ENCODE data around the gene PNLIPRP1.
A peak's percentile ranks its signal among the peaks of the same experiment; 100 is the strongest.

PNLIPRP1 gene

DNA sequence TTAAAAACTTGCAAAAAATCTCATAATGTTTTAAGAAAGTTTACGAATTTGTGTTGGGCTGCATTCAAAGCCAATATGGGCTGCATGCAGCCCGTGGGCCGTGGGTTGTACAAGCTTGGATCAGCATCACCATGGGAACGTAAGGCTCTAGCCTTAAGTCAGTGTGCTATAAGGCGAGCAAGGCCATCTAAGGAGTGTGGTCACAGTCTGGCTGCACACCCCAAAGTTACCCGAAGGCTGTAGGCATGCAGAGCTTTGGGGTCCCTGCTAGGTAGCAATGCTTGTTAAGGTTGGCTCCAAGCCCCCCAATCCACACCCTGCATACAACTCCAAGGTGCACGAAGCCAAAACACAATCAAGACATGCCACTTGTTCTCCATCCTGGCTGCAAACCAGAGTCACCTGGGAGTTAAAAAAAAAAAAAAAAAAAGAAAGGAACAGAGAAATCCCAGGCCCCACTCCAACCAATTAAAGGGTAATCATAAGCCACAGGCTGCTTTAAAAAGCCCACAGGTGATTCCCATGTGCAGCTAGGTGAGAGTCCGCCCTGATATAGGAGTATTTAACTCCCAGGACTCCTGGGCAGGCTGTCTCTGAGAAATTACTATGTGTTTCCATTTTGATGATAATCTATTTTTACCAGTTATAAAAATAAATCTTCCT is 21.5 kb downstream of the PNLIPRP1 start:
- Histone ChIP-seq H2BK120ac (ENCODE audit: low read depth, low read length) (no peak overlapping the region), H3K27ac (replicated peaks; ENCODE audit: low read length) (no peak overlapping the region), H2BK12ac (ENCODE audit: low read length) (no peak overlapping the region), H4K91ac (ENCODE audit: low read depth, low read length, poor library complexity) (no peak overlapping the region), H3K9ac (ENCODE audit: low read depth, low read length, poor library complexity) (no peak overlapping the region), H3K18ac (ENCODE audit: low read length) (no peak overlapping the region), H3K9me3 (replicated peaks in 1 of 2; ENCODE audit: control insufficient read depth in 2 of 2, insufficient read depth in 1 of 2, low read depth in 1 of 2, low read length in 2 of 2) (peaks cover 0 to 5% of the 10 kb centered on the region in 2 donors), H3K14ac (ENCODE audit: low read length) (no peak overlapping the region), H3K4me1 (ENCODE audit: control insufficient read depth in 2 of 2, insufficient read depth in 1 of 2, low read depth in 1 of 2, low read length in 2 of 2) (no peaks in the 10 kb centered on the region), H2AK5ac (ENCODE audit: low read depth, low read length) (no peak overlapping the region), H3K23ac (ENCODE audit: low read depth, low read length, poor library complexity) (no peak overlapping the region), H2BK5ac (ENCODE audit: low read length) (no peak overlapping the region), H3K4ac (ENCODE audit: low read length) (no peak overlapping the region), H3K4me2 (ENCODE audit: insufficient read depth, low read length, poor library complexity, severe bottlenecking) (no peak overlapping the region), H3K4me3 (ENCODE audit: low read length in 2 of 2) (peak overlapping the region in 1 of 2 donors; percentile 55), H3K27me3 (ENCODE audit: control insufficient read depth in 3 of 3, insufficient read depth in 3 of 3, low read depth in 1 of 3, low read length in 3 of 3) (no peaks in the 10 kb centered on the region), H3K79me1 (ENCODE audit: low read depth, low read length) (no peaks in the 10 kb centered on the region), H2BK15ac (ENCODE audit: low read length) (no peak overlapping the region), H3K36me3 (replicated peaks in 1 of 2; ENCODE audit: control insufficient read depth in 2 of 2, insufficient read depth in 2 of 2, low read length in 2 of 2) (no peaks in the 10 kb centered on the region), H4K8ac (ENCODE audit: low read depth, low read length) (no peak overlapping the region), H2AFZ (ENCODE audit: low read length) (no peak overlapping the region)
- no CpG with 5 or more reads among the region's 8 CpGs for WGBS, 2 donors (ENCODE audit: extremely low coverage in 2 of 2, insufficient read length in 2 of 2, insufficient replicate concordance in 1 of 2)
- DNase-seq (ENCODE audit: low spot score), result no peak

DNA sequence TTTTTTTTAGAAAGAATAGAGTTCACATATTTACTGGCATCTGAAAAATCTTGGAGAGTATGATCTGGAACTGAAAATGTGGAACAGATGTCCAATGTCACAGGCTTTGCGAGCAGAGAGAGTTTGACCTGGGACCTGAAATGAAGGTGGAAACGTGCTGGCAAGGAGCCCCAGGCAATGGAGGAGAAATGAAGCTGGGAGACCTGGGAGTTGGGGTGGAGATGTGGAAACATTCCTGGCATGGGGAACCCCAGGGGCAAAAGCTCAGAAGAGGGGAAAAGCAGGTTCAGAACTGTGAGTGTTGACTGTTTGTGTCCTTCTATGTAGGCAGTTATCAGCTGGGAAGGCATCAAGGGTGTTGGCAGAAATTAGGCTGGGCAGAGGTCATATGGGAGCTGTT is 22.7 kb downstream of the PNLIPRP1 start:
- Histone ChIP-seq H2BK5ac (ENCODE audit: low read length) (no peak overlapping the region), H3K27me3 (ENCODE audit: control insufficient read depth in 3 of 3, insufficient read depth in 3 of 3, low read depth in 1 of 3, low read length in 3 of 3) (no peaks in the 10 kb centered on the region), H3K36me3 (replicated peaks in 1 of 2; ENCODE audit: control insufficient read depth in 2 of 2, insufficient read depth in 2 of 2, low read length in 2 of 2) (no peaks in the 10 kb centered on the region), H3K23ac (ENCODE audit: low read depth, low read length, poor library complexity) (no peak overlapping the region), H3K14ac (ENCODE audit: low read length) (no peak overlapping the region), H2BK120ac (ENCODE audit: low read depth, low read length) (no peak overlapping the region), H3K9ac (ENCODE audit: low read depth, low read length, poor library complexity) (no peak overlapping the region), H2AFZ (ENCODE audit: low read length) (no peak overlapping the region), H4K91ac (ENCODE audit: low read depth, low read length, poor library complexity) (no peak overlapping the region), H2BK12ac (ENCODE audit: low read length) (no peak overlapping the region), H4K8ac (ENCODE audit: low read depth, low read length) (no peak overlapping the region), H3K27ac (replicated peaks; ENCODE audit: low read length) (no peak overlapping the region), H3K4me1 (ENCODE audit: control insufficient read depth in 2 of 2, insufficient read depth in 1 of 2, low read depth in 1 of 2, low read length in 2 of 2) (no peaks in the 10 kb centered on the region), H3K4me3 (ENCODE audit: low read length in 2 of 2) (no peak overlapping the region), H3K79me1 (ENCODE audit: low read depth, low read length) (no peaks in the 10 kb centered on the region), H3K9me3 (replicated peaks in 1 of 2; ENCODE audit: control insufficient read depth in 2 of 2, insufficient read depth in 1 of 2, low read depth in 1 of 2, low read length in 2 of 2) (peaks cover 0 to 5% of the 10 kb centered on the region in 2 donors), H3K18ac (ENCODE audit: low read length) (no peak overlapping the region), H3K4me2 (ENCODE audit: insufficient read depth, low read length, poor library complexity, severe bottlenecking) (no peak overlapping the region), H2BK15ac (ENCODE audit: low read length) (no peak overlapping the region), H3K4ac (ENCODE audit: low read length) (no peak overlapping the region), H2AK5ac (ENCODE audit: low read depth, low read length) (no peak overlapping the region)
- no peak for DNase-seq (ENCODE audit: low spot score)
- no CpG with 5 or more reads among the region's 2 CpGs for WGBS, 2 donors (ENCODE audit: extremely low coverage in 2 of 2, insufficient read length in 2 of 2, insufficient replicate concordance in 1 of 2)

DNA sequence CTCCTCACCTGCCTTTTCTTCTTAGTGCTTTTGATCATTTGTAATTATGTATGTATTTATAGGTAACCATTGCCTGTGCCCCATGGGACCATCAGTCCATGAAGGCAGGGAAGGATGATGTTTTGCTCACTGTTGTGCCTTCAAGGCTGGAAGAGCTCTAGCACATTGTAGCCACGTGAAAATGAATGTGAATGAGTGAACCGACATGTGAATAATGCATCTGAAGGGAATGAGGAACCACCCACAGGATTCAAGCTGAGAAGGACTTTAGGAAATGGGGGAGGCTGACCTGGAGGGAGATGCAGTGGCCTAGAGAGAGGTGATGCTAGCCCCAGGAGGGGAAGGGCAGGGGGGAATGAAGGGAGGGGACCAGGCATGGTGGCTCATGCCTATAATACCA is 24.0 kb downstream of the PNLIPRP1 start:
- H3K4me3 ChIP-seq (ENCODE audit: low read length in 2 of 2), result no peak overlapping the region
- no peaks in the 10 kb centered on the region for H3K27me3 ChIP-seq (ENCODE audit: control insufficient read depth in 3 of 3, insufficient read depth in 3 of 3, low read depth in 1 of 3, low read length in 3 of 3)
- no peak overlapping the region for H2BK5ac ChIP-seq (ENCODE audit: low read length)
- no peak overlapping the region for H3K4ac ChIP-seq (ENCODE audit: low read length)
- H3K4me1 ChIP-seq (ENCODE audit: control insufficient read depth in 2 of 2, insufficient read depth in 1 of 2, low read depth in 1 of 2, low read length in 2 of 2), result no peaks in the 10 kb centered on the region
- H2AK5ac ChIP-seq (ENCODE audit: low read depth, low read length), result no peak overlapping the region
- no peak overlapping the region for H2BK120ac ChIP-seq (ENCODE audit: low read depth, low read length)
- WGBS, 2 donors (ENCODE audit: extremely low coverage in 2 of 2, insufficient read length in 2 of 2, insufficient replicate concordance in 1 of 2), result no CpG with 5 or more reads among the region's 2 CpGs
- no peak overlapping the region for H4K91ac ChIP-seq (ENCODE audit: low read depth, low read length, poor library complexity)
- H3K36me3 ChIP-seq (replicated peaks in 1 of 2; ENCODE audit: control insufficient read depth in 2 of 2, insufficient read depth in 2 of 2, low read length in 2 of 2), result no peaks in the 10 kb centered on the region
- no peak overlapping the region for H3K23ac ChIP-seq (ENCODE audit: low read depth, low read length, poor library complexity)
- no peak overlapping the region for H3K18ac ChIP-seq (ENCODE audit: low read length)
- no peak overlapping the region for H2AFZ ChIP-seq (ENCODE audit: low read length)
- H4K8ac ChIP-seq (ENCODE audit: low read depth, low read length), result no peak overlapping the region
- DNase-seq (ENCODE audit: low spot score), result no peak
- H3K27ac ChIP-seq (replicated peaks; ENCODE audit: low read length), result no peak overlapping the region
- no peak overlapping the region for H2BK12ac ChIP-seq (ENCODE audit: low read length)
- no peak overlapping the region for H3K4me2 ChIP-seq (ENCODE audit: insufficient read depth, low read length, poor library complexity, severe bottlenecking)
- peaks cover 0 to 5% of the 10 kb centered on the region in 2 donors for H3K9me3 ChIP-seq (replicated peaks in 1 of 2; ENCODE audit: control insufficient read depth in 2 of 2, insufficient read depth in 1 of 2, low read depth in 1 of 2, low read length in 2 of 2)
- H3K9ac ChIP-seq (ENCODE audit: low read depth, low read length, poor library complexity), result no peak overlapping the region
- no peak overlapping the region for H2BK15ac ChIP-seq (ENCODE audit: low read length)
- no peak overlapping the region for H3K14ac ChIP-seq (ENCODE audit: low read length)
- no peaks in the 10 kb centered on the region for H3K79me1 ChIP-seq (ENCODE audit: low read depth, low read length)

DNA sequence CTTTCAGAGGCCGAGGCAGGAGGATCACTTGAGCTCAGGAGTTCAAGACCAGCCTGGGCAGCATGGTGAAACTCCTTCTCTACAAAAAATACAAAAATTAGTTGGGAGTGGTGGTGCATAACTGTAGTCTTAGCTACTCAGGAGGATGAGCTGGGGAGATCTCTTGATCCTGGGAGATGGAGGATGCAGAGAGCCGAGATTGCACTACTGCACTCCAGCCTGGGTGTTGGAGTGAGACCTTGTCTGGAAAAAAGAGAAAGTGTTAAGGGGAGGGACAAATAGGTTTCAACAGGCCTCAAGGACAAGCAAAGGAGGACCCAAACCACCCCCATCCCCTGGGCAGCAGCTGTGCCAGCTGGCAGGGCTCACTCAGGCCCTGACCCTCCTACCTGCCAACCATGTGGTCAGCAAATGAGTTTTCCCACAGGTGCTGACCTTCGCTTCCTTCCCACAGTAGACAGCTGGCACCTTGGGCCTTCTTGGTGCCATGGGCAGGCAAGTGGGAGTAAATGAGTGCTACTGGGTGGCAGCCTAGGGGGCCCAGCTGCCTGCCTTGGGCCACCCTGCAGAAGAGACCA is 24.5 kb downstream of the PNLIPRP1 start:
- peak overlapping the region; percentile 8 for H2AK5ac ChIP-seq (ENCODE audit: low read depth, low read length)
- H2BK12ac ChIP-seq (ENCODE audit: low read length), result no peak overlapping the region
- H2BK15ac ChIP-seq (ENCODE audit: low read length), result no peak overlapping the region
- no peaks in the 10 kb centered on the region for H3K36me3 ChIP-seq (replicated peaks in 1 of 2; ENCODE audit: control insufficient read depth in 2 of 2, insufficient read depth in 2 of 2, low read length in 2 of 2)
- no peak overlapping the region for H3K23ac ChIP-seq (ENCODE audit: low read depth, low read length, poor library complexity)
- H3K9ac ChIP-seq (ENCODE audit: low read depth, low read length, poor library complexity), result no peak overlapping the region
- H3K14ac ChIP-seq (ENCODE audit: low read length), result no peak overlapping the region
- H3K9me3 ChIP-seq (replicated peaks in 1 of 2; ENCODE audit: control insufficient read depth in 2 of 2, insufficient read depth in 1 of 2, low read depth in 1 of 2, low read length in 2 of 2), result peaks cover 0 to 5% of the 10 kb centered on the region in 2 donors
- H3K27ac ChIP-seq (replicated peaks; ENCODE audit: low read length), result no peak overlapping the region
- H3K79me1 ChIP-seq (ENCODE audit: low read depth, low read length), result no peaks in the 10 kb centered on the region
- no peak for DNase-seq (ENCODE audit: low spot score)
- H3K4me2 ChIP-seq (ENCODE audit: insufficient read depth, low read length, poor library complexity, severe bottlenecking), result no peak overlapping the region
- H3K18ac ChIP-seq (ENCODE audit: low read length), result no peak overlapping the region
- no peak overlapping the region for H2BK5ac ChIP-seq (ENCODE audit: low read length)
- no peaks in the 10 kb centered on the region for H3K27me3 ChIP-seq (ENCODE audit: control insufficient read depth in 3 of 3, insufficient read depth in 3 of 3, low read depth in 1 of 3, low read length in 3 of 3)
- H3K4ac ChIP-seq (ENCODE audit: low read length), result no peak overlapping the region
- no peak overlapping the region for H2AFZ ChIP-seq (ENCODE audit: low read length)
- no peaks in the 10 kb centered on the region for H3K4me1 ChIP-seq (ENCODE audit: control insufficient read depth in 2 of 2, insufficient read depth in 1 of 2, low read depth in 1 of 2, low read length in 2 of 2)
- no peak overlapping the region for H2BK120ac ChIP-seq (ENCODE audit: low read depth, low read length)
- no peak overlapping the region for H4K8ac ChIP-seq (ENCODE audit: low read depth, low read length)
- no peak overlapping the region for H4K91ac ChIP-seq (ENCODE audit: low read depth, low read length, poor library complexity)
- WGBS, 2 donors (ENCODE audit: extremely low coverage in 2 of 2, insufficient read length in 2 of 2, insufficient replicate concordance in 1 of 2), result no CpG with 5 or more reads among the region's 3 CpGs
- H3K4me3 ChIP-seq (ENCODE audit: low read length in 2 of 2), result no peak overlapping the region
